GM12801 (cell line): ENCODE measurements around the gene ARHGEF3.

ENCODE experiments used
- TF ChIP-seq, protein P1 (sequence below): IDR thresholded peaks from one replicate; pipeline ENCODE4 v1.5.1; 2011; ENCODE audit warnings: control low read depth; ENCODE audit not compliant: insufficient read length; ENCODE audit errors: extremely low read depth

ARHGEF3 gene

DNA sequence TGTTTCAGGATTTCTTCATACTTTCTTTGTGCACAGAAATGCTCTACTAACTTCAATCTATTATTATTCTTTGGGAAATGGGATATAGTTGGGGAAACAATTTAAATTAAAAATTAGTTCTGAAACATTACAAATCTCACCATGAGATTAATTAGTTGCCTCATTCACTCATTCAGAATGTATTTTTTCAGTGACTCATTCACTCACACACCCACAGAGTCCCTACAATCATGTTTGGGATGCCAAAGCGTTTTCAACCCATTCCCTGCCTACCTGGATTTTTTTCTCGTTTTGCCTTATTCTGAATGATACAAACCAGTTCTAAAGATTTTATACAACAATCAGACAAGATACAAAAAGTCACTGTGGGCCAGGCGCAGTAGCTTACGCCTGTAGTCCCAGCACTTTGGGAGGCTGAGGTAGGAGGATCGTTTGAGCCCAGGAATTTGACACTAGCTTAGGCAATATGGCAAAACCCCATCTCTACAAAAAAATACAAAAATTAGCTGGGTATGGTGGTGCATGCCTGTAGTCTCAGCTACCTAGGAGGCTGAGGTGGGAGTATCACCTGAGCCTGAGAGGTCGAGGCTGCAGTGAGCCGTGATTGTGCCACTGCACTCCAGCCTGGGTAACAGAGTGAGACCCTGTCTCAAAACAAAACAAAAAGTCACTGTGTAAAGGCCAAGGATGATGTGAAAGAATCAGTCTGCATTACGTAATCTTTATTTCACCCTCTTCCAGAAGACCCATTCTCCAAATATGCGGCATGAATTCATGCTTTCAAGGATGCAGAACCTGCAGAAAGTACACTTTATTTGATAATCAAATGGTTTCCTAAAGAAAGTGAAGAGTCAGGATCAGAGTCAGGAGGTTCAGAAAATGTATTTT lies 34.8 kb upstream of the ARHGEF3 start:
- TF ChIP-seq, protein P1, sequence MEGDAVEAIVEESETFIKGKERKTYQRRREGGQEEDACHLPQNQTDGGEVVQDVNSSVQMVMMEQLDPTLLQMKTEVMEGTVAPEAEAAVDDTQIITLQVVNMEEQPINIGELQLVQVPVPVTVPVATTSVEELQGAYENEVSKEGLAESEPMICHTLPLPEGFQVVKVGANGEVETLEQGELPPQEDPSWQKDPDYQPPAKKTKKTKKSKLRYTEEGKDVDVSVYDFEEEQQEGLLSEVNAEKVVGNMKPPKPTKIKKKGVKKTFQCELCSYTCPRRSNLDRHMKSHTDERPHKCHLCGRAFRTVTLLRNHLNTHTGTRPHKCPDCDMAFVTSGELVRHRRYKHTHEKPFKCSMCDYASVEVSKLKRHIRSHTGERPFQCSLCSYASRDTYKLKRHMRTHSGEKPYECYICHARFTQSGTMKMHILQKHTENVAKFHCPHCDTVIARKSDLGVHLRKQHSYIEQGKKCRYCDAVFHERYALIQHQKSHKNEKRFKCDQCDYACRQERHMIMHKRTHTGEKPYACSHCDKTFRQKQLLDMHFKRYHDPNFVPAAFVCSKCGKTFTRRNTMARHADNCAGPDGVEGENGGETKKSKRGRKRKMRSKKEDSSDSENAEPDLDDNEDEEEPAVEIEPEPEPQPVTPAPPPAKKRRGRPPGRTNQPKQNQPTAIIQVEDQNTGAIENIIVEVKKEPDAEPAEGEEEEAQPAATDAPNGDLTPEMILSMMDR, result no peak

DNA sequence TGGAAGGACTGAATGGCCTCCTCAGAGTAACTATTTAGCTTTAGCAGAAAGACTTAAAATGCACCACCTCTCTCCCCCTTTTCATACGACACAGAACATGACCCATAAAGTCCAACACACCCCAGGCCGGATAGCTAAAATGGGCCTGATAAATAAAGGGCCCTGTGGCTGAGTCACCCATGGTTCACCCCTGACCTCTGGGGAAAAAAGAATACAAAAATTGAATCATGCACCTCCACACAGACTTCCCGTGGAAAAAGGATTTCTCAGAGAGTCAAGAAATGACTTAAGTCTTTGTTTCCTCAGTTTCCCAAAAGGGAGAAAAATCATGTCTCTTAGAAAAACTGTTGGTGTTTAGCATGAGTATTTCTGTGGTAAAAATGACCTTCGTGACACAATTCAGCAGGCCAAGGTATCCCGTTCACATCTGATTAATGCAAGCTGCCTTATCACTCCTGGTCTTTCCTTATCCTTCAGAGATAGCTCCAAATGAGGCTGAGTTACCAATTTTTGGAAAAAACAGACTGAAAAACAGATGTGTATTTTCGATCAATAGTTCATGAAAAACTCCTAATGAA lies 34.0 kb upstream of the ARHGEF3 start:
- TF ChIP-seq, protein P1, result no peak

DNA sequence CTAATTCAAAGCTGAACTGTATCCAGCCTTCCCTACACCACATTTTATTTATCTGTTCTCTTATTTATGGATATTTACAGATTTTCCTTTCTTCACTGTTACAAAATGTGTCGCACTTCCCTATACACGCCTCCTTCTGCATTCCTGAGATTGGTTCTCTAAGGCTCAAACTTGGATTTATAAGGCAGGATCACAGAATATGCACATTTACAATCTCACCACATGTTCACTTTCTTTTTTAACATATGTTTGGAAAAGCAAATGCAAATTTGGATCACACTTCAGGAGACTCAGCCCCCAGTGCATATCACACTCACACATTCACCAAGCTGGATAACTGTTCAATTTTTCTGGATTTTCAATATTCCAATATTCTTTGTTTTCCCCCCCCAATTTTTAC lies 31.8 kb upstream of the ARHGEF3 start:
- TF ChIP-seq, protein P1, result no peak

DNA sequence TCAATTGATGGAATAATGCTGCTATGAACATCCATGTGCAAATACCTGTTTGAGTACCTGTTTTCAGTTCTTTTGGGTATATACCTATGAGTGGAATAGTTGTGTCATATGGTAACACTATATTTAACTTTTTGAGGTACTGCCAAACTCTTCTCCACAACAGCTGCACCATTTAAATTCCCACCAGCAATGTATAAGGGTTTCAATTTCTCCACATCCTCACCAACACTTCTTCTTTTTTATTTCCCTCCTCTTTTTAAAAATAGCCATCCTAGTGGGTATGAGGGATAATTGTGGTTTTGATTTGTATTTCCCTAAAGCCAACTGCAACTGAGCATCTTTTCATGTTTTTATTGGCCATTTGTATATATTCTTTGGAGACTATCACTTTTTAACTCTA lies 31.3 kb upstream of the ARHGEF3 start:
- TF ChIP-seq, protein P1, result no peak

DNA sequence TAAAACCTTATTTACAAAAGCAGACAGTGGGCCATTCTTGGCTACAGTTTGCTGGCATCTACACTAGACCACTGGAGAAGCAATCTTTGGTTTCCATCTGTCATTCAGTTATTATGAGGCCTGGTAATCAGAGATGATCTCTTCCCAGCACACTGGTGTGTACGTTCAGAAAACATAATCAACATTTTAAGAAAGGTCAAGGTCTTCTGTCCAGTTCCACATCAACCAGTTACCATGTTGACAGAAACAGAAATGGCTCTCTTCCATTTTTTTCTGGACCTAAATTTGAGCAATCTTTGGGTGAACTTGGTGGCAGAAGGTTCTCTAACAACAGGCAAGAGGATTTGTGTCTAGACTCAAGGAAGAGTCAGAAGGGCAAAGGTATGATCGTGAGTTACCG lies 29.8 kb upstream of the ARHGEF3 start:
- TF ChIP-seq, protein P1, result no peak

DNA sequence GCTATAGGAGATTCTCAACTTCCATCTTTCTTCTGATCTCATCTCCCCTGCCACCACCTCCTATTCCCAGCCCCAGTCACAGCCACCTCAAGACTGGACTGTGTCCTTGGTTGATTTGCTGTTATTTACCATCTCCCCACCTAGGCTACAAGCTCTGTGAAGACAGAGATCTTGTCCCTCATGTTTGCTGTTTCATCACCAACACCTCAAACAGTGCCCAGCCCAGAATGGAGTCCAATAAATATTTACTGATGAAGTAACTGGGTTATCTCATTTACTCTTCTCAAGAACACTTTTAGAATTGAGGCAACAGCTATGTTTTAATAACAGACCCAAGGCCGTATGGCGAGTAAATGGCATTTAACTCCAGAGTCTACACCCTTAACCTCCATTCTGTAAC lies 29.1 kb upstream of the ARHGEF3 start:
- TF ChIP-seq, protein P1, result no peak

DNA sequence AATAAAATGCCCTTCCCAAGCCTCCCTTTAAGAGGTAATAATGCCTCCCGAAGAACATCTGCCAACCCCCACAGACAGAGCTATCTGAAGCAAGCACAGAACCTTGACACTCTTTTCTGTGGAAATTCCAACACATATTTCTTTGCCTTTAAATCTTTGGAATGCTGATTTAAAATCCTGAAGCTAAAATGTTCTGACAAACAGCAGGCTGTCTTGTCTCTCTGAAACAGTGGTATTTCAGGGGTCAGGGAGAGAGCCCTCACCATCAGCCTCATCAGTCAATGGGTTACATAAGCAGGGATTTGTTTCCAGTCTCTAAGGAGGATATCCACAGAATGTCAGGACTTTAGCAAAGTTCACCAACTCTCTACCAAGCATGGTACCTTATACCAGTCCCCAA lies 27.8 kb upstream of the ARHGEF3 start:
- TF ChIP-seq, protein P1, result no peak
